HepG2 (cell line): ENCODE measurements around the gene CHST13. TPM values are rescaled to one million over a fixed set of nuclear protein-coding genes. Genes with fewer than 3 reads are reported as not detected.

Source experiments
- ATAC-seq: fragments of 200-7000 bp; cut with Tn5 transposase; 3 replicates; pipeline ENCODE4 v1.9.1; 2020; ENCODE audit warnings: mild to moderate bottlenecking, moderate library complexity
- BruUV-seq: library from RNA; stranded (reverse); fragments of 400-500 nt; replicated peaks from 2 replicates; lab custom pipeline; 2021; lab: Mats Ljungman, UMichigan
- CTCF ChIA-PET: fragments of 300-600 bp; formaldehyde crosslinking; extraction: SDS; loops from one replicate; lab custom pipeline; 2021; ENCODE audit warnings: low total read pairs, inconsistent platforms, low intra/inter-chr PET ratio; lab: Yijun Ruan, JAX
- POLR2A ChIA-PET: fragments of 350-600 bp; sonication (Branson Sonifier 250); formaldehyde crosslinking; loops from one replicate; lab custom pipeline; 2020; ENCODE audit warnings: antibody characterized with exemption, inconsistent platforms; lab: Yijun Ruan, JAX
- DNase-seq: peaks from one replicate; pipeline ENCODE4 v3.0.0-alpha.2; 2015; ENCODE audit warnings: low spot score
- FAIRE-seq: peaks from 3 replicates; lab custom pipeline; 2011; peaks lifted over from hg19 to GRCh38; lab: Jason Lieb, UNC
- H2AFZ ChIP-seq: one replicate; pipeline ENCODE4 v1.6.1; 2011; ENCODE audit warnings: low read length, inconsistent platforms
- H3K27ac ChIP-seq: fragments of 300-600 bp; 3 replicates; pipeline ENCODE4 v1.8.0; 2011; ENCODE audit warnings: mixed run types, mild to moderate bottlenecking, mixed read lengths, low read length, inconsistent platforms; ENCODE audit not compliant: insufficient read depth; ENCODE audit errors: extremely low read length
- H3K27me3 ChIP-seq, 2 experiments: fragments of 200-600 bp in 1 of 2; 2 replicates in 1 of 2; 3 replicates in 1 of 2; pipeline versions ENCODE4 v1.6.0 to v1.8.0; 2011; ENCODE audit warnings: low read length in 2 of 2, mild to moderate bottlenecking in 2 of 2, moderate library complexity in 2 of 2, inconsistent platforms in 1 of 2; ENCODE audit not compliant: insufficient read depth in 2 of 2, control insufficient read depth in 1 of 2
- H3K36me3 ChIP-seq, 2 experiments: fragments of 200-600 bp in 1 of 2; replicated peaks in 1 of 2; 2 replicates in 1 of 2; 3 replicates in 1 of 2; pipeline versions ENCODE4 v1.5.1 to v1.8.0; 2011; ENCODE audit warnings: low read length in 2 of 2, inconsistent platforms in 1 of 2; ENCODE audit not compliant: insufficient read depth in 2 of 2, control insufficient read depth in 1 of 2
- H3K4me1 ChIP-seq: 2 replicates; pipeline ENCODE4 v1.5.1; 2012; ENCODE audit warnings: low read length, inconsistent platforms; ENCODE audit not compliant: insufficient read depth
- H3K4me2 ChIP-seq: 2 replicates; pipeline ENCODE4 v1.6.0; 2011; ENCODE audit warnings: low read depth, low read length, inconsistent platforms
- H3K4me3 ChIP-seq, 3 experiments: fragments of 200-600 bp in 1 of 3; sonication (generic), shearing (Covaris generic) in 1 of 3; replicated peaks in 1 of 3; 2 replicates each; pipeline ENCODE4 v1.5.1; 2011 to 2016; ENCODE audit warnings: low read length in 3 of 3, inconsistent platforms in 2 of 3, low read depth in 2 of 3, mild to moderate bottlenecking in 2 of 3, control low read depth in 1 of 3, mixed read lengths in 1 of 3; ENCODE audit not compliant: insufficient read depth in 1 of 3
- H3K79me2 ChIP-seq: one replicate; pipeline ENCODE4 v1.6.1; 2011; ENCODE audit warnings: low read length, inconsistent platforms; ENCODE audit not compliant: insufficient read depth
- H3K9ac ChIP-seq: 2 replicates; pipeline ENCODE4 v1.6.0; 2011; ENCODE audit warnings: mild to moderate bottlenecking, low read depth, low read length, inconsistent platforms; ENCODE audit not compliant: insufficient read depth
- H3K9me3 ChIP-seq: 2 replicates; pipeline ENCODE4 v1.5.1; 2012; ENCODE audit warnings: mild to moderate bottlenecking, low read length
- H4K20me1 ChIP-seq: 2 replicates; pipeline ENCODE4 v1.6.0; 2011; ENCODE audit warnings: inconsistent platforms, mild to moderate bottlenecking, low read length, moderate library complexity; ENCODE audit not compliant: insufficient read depth
- CSRNP2 ChIP-seq: sonication (generic); formaldehyde crosslinking; conservative IDR thresholded peaks from 2 replicates; pipeline ENCODE4 v1.8.0; 2022; ENCODE audit warnings: low read depth, missing genetic modification reagents
- CTCF ChIP-seq: sonication (generic); formaldehyde crosslinking; IDR thresholded peaks from 2 replicates; pipeline ENCODE4 v1.5.0; 2020; ENCODE audit warnings: mild to moderate bottlenecking, missing genetic modification reagents, moderate library complexity
- GABPB1 ChIP-seq: IDR thresholded peaks from 2 replicates; pipeline ENCODE4 v1.6.1; 2016; ENCODE audit warnings: mild to moderate bottlenecking, missing genetic modification reagents, moderate library complexity, missing compliant biosample characterization
- STAT6 ChIP-seq: sonication (generic); formaldehyde crosslinking; IDR thresholded peaks from 2 replicates; pipeline ENCODE4 v1.4.0; 2020; ENCODE audit warnings: missing genetic modification reagents, mild to moderate bottlenecking, borderline replicate concordance
- TFDP1 ChIP-seq: IDR thresholded peaks from 2 replicates; pipeline ENCODE4 v1.6.1; 2016; ENCODE audit warnings: missing compliant biosample characterization, missing genetic modification reagents, borderline replicate concordance
- ZNF205 ChIP-seq: IDR thresholded peaks from 2 replicates; pipeline ENCODE4 v1.6.1; 2018; ENCODE audit warnings: missing biosample characterization, missing genetic modification reagents
- ZNF598 ChIP-seq: sonication (generic); formaldehyde crosslinking; IDR thresholded peaks from 2 replicates; pipeline ENCODE4 v1.5.1; 2020; ENCODE audit warnings: mild to moderate bottlenecking, missing genetic modification reagents, borderline replicate concordance
- ZNF883 ChIP-seq: sonication (generic); formaldehyde crosslinking; IDR thresholded peaks from 2 replicates; pipeline ENCODE4 v1.5.1; 2020; ENCODE audit warnings: mild to moderate bottlenecking, missing genetic modification reagents; ENCODE audit errors: not compliant biosample characterization
- WGBS: methylation state at CpG from one replicate; pipeline ENCODE4 v1.1.6; 2017; ENCODE audit warnings: low lambda C conversion rate; 5-methylcytosine and 5-hydroxymethylcytosine counted together
- in situ Hi-C: cut with HindIII; loops from 2 replicates; pipeline ENCODE4 v1.10.0; 2017; ENCODE audit warnings: low pct_unique_long_range_greater_than_20kb; ENCODE audit not compliant: extremely low pct_ligation_motif_present
- intact Hi-C: fragments of 100-400 bp; cut with micrococcal nuclease; formaldehyde crosslinking; loops from one replicate; pipeline ENCODE4 v1.10.0; 2022; ENCODE audit not compliant: unreplicated experiment
- polyA plus RNA-seq, 8 experiments: library from polyadenylated mRNA; depleted of rRNA in 3 of 8; stranded (reverse) in 7 of 8; unstranded in 1 of 8; fragments of >200 nt; fragmentation: Illumina TruSeq in 4 of 8; extraction: Trizol in 4 of 8; gene quantifications; 2 replicates each; pipeline versions ENCODE4 v1.2.1 to v1.2.3, GENCODE V29; 2011 to 2016; ENCODE audit warnings: low read depth in 4 of 8, missing spikeins in 1 of 8, mixed read lengths in 1 of 8; ENCODE audit not compliant: insufficient read depth in 1 of 8
- total RNA-seq, 5 experiments: library from RNA; depleted of rRNA; stranded (reverse); fragments of >200 nt; fragmentation: Illumina TruSeq; extraction: Trizol; gene quantifications; 2 replicates each; pipeline ENCODE4 v1.2.3, GENCODE V29; 2016; ENCODE audit warnings: low read depth in 1 of 5

Gene CHST13
- total and polyA plus RNA-seq, 2 of the 13 experiments (the other 11 are each of a cell fraction or from before 2014, with no cell fraction given) = 32.0 to 43.1 TPM

GRCh38 chr3:126487151-126487771 lies 36.7 kb upstream of the CHST13 start (continued):
- TF ChIP-seq TFDP1 (CRISPR knock-in tag) = peak; percentile 66; the same call in 1 of the 2 replicates
- TF ChIP-seq GABPB1 = peak; percentile 30; the same call in 1 of the 2 replicates

- Histone ChIP-seq H3K4me1 (peaks cover 59% of the 10 kb centered on the region), H3K79me2 (no peaks in the 10 kb centered on the region), H3K9ac (no peak overlapping the region), H3K27me3 (no peaks in the 10 kb centered on the region; a peak in 1 of 5 replicates), H3K9me3 (no peaks in the 10 kb centered on the region), H3K36me3 (no peaks in the 10 kb centered on the region), H4K20me1 (no peaks in the 10 kb centered on the region), H3K4me3 (no peak overlapping the region), H3K4me2 (no peak overlapping the region), H2AFZ (no peak overlapping the region), H3K27ac (no peak overlapping the region)
- 60% methylated on average over 8 of the region's 14 CpGs for WGBS
- no TSS peak for BruUV-seq
- in situ Hi-C loops = no loop called here
- ChIA-PET CTCF (no interaction called here), POLR2A (interaction anchor here (2.8 kb wide), 1 partner anchor 12 kb away, joined by 12 read pairs; the partner anchor contains the start of gene ZXDC)
- FAIRE-seq (no peak), DNase-seq (no peak), ATAC-seq (peak; percentile 55)
- intact Hi-C loops = no loop called here
- TF ChIP-seq ZNF205 (CRISPR knock-in tag) (0 out of 2 replicates have a peak, but pooled peaks have one; percentile 35), CTCF (CRISPR knock-in tag) (peak; percentile 55), ZNF598 (no peak), STAT6 (CRISPR knock-in tag) (no peak), CSRNP2 (CRISPR knock-in tag) (no peak), ZNF883 (CRISPR knock-in tag) (no peak)
These were observed 35.8 kb upstream of the CHST13 start for GRCh38 chr3:126488185-126488584.
